GM21576 (cell line): ENCODE measurements around the gene PHF10.
"Not testable (repeated sequence)": the region's sequence is repeated elsewhere in the genome, so short reads cannot be mapped to it uniquely, and the experiment has no call there.

ENCODE experiments used
- ATAC-seq: cut with Tn5 transposase; IDR thresholded peaks from one replicate; pipeline ENCODE4 v1.9.1; 2021; ENCODE audit warnings: mild to moderate bottlenecking, moderate library complexity; ENCODE audit not compliant: unreplicated experiment

The PHF10 gene

DNA sequence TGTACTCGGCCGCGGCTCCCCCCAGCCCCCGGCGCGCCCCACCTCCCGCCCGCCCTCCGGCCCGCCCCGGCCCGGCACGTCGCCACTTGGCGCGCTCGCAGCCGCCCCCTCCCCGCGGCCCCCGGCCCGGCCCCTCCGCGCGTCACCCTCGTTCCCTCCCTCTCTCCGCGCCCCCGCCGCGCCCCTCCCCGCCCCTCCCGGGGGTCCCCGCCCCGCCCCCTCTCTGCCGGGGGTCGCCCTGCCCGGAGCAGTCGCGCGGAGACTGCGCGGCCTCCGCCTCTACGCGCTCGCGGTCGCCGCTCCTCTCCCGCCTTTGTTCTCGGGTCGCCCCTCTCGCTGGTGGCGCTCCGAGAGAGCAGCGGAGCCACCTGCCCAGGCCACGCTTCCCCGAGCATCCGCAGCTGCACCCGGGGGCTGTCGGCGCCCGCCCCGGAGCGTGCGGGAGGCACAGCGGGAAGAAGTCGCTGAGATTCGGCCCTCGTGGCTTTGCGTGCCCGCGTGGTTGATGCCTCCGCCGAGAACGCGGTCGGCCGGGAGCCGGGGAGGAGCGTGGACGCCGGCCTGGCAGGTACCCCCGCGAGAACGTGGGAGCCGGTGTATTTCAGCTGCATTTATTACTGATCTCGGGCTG lies at the start of gene PHF10:
TSS of gene PHF10 (minus strand) at position 7 of the 631 bp plus-strand sequence. CDS start 569 bp downstream, outside the sequence.
- peak; percentile 37 for ATAC-seq

DNA sequence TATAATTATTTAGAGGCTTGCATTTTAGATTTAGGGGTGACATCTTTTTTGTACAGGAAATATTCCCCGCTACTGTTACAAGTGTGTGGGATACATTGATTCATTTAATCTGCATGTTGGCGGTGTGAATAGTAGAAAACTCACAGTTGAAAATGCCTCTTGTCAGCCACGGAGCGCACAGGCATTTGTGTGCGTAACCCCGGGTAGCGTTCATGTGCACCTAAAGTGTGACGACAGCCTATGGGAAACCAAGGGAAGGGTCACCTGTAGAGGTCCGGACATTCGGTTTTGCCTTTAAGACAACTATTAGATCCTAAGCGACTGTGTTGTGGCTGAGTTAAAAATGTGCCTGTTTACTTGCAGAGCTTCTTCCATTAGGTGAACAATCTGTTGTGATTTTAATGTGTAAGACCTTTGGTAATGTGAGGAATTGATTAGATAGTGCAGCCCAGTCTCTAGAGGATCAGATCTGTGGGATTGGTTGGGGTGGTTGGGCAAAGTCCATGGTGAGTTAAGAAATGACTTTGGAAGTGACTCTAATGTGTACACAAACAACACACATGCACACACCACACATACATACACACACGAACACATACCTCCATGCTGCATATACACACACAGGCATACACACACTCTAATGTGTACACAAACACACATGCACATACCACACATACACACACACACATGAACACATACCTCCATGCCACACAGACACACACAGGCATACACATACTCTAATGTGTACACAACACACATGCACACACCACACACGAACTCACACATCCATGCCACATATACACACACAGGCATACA lies 42.8 kb upstream of the PHF10 start:
- no peak for ATAC-seq

DNA sequence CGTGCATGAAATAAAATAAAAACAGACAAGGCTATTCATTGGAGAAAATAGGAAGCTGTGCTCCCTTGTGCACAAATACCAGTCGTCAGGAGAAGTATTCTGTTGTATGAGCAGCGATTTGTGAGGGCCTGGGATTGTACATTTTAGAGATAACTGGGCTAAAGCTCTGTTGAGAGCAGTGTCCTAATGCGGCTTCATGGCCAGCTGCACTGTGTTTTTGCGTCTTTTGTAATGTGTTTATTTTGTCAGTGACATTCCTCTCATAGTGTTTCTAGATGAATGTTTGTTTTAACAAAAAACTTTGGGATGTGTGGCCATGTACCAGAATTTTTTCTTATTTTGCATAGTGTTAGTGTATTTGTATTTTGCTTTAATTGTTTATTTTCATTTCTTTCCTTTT lies 41.9 kb upstream of the PHF10 start:
- no peak for ATAC-seq

DNA sequence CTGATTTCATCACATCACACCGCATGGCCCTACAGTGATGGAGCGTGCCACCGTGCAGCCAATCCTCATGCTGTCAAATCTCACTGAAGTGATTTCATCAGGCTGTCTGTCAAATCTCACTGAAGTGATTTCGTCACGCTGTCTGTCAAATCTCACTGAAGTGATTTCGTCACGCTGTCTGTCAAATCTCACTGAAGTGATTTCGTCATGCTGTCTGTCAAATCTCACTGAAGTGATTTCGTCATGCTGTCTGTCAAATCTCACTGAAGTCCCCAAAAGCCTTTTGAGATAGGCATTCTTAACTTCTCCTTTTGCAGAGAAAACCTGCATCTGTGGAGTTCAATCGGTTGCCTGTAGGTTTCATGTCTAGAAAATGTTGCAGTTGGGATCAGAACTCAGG lies 41.5 kb upstream of the PHF10 start:
- ATAC-seq = not testable (repeated sequence)

DNA sequence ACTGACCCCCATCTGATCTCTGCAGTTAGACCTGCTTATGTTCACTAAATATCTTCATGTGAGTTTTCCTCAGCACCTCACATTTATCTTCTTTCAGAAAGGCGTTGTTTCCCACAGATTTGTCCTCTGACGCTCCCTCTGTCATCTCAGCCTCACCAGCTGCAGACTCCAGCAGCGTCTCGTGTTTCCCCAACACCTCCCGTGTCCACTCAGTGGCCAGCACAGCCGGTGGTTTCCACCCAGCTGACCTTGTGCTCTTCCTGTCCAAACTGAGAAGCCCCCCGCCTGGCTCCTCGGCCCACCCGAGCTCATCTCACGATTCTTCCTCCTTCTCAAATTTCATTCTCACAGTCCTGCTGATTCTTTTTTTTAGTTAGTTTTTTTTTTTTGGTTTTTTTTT lies 39.6 kb upstream of the PHF10 start:
- no peak for ATAC-seq

DNA sequence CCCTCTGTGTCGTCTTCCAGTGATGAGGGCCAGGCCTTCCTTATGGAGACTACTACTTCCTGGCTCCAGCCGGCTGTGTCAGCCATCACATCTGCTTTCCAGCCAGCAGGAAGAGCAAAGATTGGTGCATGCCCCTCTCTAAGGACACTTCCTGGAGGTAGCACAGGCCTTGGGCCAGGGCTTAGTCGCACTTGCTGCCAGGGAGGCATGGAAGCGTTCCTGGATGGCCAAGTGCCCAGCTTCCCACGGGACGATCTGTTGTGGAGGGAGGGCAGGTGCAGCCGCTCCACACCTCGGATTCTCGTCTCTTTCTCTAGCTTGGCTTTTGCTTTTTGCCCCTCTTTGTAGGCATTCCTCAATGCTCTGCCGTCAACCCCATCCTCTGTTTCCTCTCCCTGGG lies 39.0 kb upstream of the PHF10 start:
- ATAC-seq = no peak

DNA sequence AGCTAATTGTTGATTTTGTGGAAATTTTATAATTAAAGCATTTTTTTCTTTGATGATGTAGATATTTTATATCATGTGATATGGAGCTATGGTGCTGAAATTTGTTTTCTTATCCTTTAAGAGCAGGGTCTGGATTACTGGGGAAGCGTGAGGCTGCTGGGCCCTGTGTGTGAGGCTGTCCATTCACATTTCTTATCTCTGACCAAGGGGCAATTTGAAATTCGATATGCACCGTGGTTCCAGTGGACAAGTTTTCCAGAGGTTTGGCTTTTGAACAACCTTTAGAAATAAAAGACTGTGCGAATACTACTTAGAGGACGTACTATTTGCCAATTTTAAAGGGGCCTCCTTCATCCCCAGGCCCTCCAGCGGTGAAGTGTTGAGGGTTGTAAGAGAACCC lies 30.9 kb upstream of the PHF10 start:
- ATAC-seq = no peak

DNA sequence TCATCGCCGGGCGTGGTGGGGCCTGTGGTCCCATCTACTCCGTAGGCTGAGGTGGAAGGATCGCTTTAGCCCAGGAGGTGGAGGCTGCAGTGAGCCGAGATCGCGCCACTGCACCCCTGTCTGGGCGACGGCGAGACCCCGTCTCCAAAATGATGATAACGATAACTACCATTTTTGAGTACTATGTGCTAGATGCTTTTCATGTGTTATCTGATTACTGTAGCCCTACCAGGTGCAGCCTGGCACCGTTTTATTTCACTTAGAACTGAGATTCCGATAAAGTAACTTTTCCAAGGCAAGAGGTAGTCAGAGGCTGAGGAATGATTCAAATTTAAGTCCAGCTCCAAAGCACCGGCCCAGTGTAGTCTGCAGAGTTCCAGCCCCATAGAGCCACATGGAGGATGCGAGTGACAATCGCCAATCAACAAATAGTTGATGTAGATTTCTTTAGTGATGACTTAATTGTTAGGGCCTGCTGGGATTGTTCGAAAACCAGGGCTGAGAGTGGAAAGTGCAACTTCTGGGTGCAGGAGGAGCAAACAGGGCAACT lies 27.8 kb upstream of the PHF10 start:
- ATAC-seq = no peak

DNA sequence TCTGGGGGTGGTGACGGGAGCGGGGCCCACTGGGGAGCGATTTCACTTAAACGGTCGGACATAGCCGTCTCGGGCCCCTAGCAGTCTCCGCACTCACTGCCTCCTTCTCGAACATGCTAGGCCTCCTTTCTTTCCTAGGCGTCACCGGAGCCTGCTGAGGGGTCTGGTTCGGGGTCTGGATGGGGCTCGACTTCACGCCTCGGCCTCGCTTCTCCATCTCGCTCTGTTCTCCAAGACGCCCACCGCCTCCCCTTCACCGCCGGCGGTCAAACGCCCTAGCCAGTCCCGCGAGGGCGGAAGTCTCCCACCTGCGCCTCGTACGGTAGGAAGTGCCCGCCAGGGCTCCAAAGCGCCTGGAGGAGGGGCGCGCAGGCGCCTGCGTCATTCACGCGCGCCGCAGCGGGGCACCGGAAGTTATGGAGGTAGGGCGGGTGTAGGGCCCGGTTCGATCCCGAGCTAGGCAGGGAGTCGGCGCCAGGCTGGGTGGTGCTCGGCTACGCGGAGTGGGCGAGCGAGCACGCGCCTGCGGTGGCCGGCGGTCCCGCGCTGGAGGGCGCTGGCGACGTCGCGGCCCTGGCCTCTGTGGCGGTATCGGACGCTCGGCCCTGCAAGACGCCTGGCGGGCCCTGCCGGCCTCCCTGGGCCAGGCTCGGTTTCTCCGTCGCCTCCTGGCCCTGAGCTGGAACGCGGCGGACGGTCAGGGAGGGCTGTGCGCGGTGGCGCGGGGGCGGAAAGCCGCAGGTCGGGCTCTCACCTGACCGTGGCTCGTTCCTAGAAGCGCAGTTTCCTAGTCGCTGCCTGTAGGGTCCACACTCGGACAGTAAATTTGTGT lies 27.2 kb upstream of the PHF10 start, which contains the start of the genes DYNLT2 and ERMARD:
TSS of gene DYNLT2 (minus strand) at position 331 of the 832 bp plus-strand sequence. CDS start at position 217, 114 bp downstream.
TSS of gene ERMARD (plus strand) at position 381 of the 832 bp plus-strand sequence. CDS start at position 417, 36 bp downstream.
- ATAC-seq = peak; percentile 94

DNA sequence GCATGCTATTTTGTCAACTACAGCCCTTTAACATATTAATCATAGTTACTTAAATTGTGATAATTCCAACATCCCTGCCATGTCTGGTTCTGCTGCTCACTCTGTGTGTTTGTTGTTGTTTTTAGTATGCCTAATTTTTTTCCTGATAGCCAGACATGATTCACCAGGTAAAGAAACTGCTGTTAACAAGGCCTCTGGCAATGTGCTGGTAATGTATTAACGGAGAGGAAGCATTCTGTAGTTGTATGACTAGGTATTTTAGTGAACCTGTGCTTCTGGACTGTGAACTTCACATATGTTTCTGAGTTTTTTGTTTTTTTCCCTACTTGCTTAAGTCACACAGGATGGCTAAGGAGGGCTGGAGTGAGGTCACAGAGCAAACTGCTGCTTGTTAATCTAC lies 22.3 kb upstream of the PHF10 start:
- ATAC-seq = no peak

DNA sequence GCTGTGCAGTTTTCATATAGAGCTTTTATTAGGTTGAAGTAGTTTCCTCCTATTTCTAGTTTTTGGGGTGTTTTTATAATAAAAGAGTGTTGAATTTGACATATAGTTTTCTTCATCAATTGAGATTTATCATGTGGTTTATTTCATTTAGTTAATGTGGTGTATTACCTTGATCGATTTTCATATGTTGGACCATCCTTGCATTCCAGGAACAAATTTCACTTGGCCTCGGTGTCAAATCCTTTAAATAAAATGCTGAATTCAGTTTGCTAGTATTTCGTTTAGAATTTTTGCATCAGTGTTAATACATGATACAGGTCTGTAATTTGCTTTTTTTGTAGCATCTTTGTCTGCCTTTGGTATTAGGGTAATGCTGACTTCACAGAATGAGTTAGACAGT lies 21.1 kb upstream of the PHF10 start:
- no peak for ATAC-seq

DNA sequence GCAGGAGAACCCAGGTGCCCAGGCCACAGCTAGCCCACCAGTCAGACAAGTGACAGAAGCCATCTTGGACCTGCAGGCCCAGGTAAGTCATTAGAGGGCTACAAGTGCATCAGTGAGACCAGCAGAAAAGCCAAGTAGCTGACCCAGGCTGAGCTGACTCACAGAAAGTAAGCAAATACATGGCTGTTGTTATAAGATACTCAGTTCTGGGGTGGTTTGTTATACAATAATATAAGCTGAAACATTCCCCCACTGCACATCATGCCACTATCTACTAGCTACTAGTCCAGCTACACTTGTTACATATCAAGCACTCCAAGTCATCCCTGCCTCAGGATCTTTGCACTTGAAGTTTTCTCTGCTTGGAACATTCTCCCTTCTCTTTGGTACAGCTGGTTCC lies 17.0 kb upstream of the PHF10 start:
- no peak for ATAC-seq

DNA sequence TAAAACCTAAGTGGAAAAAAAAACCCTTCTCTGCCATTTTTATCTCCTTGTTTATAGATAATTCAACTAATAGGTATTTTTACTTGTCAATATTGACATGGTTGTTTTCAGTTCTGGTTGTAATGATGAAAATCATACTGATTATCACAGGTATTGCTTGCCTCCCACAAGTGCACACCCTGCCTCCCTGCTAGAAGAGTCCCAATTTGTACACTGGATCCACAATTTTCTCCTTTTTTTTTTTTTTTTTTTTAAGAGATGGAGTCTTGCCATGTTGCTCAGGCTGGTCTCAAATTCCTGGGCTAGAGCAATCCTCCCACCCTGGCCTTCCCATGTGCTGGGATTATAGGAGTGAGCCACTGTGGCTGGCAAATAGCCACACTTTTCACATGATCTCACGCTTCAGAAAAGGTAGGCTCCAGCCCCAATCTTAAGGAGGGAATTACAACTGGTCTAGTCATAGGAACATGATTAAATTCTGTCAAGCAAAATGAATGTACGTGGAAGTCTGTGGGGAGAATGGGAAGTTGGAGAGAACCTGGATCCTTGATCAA lies 14.8 kb upstream of the PHF10 start:
- no peak for ATAC-seq

DNA sequence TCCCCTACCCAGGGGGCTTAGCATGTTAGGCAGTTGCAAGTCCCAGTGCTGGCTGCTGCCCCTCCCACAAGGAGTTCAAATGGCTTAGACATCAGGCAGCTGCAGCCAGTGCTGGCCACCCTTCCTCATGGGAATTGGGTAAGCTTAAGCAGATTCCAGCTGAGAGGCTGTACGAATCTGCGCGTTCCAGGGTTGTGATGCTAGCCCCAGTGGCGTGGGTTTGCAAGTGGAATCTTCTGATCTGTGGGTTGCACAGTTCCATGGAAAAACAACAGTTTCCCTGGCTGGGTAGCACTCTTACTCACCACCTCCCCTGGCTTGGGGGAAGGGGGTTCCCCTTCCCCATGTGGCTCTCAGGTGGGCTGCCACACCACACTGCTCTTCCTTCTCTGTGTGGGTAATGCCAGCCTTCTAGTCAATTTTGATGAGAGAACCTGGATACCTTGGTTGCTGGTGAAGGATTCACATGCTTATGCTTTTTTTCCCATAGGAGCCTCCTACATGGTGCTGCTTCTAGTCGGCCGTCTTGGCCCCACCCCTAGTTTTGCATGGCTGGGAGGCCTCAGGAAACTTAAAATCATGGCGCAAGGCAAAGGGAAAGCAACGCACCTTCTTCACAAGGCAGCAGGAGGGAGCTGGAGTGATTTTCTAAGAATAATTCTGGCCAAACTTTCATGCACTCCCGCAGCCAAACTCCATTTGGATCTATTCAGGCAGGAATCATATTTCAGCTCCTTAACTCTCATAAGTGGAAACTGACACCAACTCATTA lies 14.1 kb upstream of the PHF10 start:
- no peak for ATAC-seq

DNA sequence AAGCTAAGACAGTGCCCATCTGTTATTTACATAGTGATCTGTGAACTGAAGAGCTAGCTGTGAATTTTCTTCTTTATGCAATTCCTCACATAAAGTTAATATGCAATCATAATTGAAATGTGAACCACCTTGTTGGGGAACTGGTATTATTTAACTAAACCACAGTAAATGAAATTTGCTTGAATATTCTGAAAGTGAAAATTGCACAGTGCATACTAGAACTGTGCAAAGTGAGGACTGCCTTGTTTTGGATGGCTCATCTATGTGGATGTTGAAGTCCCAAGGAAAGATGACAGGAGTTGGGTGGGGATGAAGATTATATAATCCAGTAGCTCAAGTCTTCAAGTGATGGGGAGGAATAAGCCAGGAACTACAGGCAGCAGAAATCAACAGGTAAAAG lies 5.7 kb upstream of the PHF10 start:
- ATAC-seq = no peak

DNA sequence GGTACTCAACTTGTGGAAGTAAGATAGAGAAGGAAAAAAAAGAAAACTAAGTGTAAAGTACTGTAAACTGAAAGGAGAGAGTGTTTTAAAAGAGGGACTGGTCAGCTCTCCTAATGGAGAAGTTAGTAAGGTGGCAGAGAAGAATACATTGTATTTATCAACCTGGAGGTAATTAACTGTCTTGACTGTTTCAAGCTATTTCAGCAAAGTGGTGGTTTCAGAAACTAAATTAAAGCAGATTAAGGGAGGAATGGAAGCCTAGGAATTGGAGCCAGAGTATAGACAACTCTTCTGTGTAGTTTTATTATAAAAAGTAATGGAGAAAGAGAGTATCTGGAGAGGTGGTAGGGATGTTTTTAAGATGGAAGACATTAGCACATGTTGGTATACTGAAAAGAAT lies 2.7 kb upstream of the PHF10 start:
- ATAC-seq = no peak

DNA sequence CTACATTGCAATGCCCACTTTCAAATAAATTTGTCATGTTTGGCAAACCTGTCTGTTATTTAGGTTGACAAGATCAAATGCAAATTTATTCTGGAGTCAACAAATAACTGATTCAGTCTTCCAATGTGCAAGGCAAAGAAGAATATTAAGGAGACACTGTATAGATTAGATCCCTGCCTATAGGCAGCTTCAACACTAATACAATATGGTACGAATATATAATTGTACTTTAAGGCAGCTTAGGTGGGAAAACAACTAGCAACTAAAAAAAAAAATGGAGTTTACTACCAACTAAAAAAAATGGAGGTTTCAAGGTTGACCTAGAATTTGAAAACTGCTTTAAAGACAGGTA lies 1.7 kb upstream of the PHF10 start:
- ATAC-seq = no peak

DNA sequence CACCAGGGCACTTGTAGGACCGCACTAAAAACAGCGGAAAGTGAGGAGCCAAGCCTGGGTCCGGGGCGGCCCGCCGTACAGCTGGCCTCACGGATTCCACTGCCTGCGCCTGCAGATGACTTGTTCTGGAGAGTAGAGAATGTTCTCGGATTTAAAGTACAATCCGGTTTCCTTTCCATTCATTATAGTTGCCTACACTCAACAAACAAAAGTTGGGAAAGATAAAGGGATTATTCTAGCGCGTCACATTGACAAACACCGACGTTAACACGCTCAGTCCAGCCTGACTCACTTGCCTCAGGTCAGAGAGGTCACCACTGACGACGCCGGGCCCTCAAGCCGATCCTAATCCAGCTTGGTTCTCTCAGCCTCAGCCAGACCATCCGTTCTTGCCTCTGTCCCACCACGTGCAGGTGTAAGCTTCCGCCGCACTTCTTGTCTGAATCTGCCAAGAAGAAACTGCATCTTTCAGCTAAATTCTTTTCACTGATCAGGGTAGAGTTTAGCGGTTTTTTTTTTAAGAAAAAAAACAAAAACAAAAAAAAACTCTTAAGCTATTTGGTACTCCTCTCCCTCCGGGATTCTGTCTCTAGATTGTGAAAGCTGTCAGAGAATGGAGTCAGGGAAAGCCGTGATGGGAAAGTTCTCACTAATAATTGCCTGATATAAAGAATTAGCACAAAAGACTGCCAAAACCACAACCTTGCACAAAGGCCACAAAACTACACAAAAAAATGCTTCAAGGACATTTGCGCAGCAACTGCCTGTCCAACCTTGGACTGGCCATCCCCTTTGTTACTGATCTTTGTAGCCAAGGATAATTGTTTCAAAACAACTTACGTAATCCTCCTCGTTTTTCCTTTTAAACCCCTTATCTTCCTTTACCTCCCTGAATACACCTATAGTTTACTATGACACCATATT lies 1.1 kb upstream of the PHF10 start:
- ATAC-seq = no peak

DNA sequence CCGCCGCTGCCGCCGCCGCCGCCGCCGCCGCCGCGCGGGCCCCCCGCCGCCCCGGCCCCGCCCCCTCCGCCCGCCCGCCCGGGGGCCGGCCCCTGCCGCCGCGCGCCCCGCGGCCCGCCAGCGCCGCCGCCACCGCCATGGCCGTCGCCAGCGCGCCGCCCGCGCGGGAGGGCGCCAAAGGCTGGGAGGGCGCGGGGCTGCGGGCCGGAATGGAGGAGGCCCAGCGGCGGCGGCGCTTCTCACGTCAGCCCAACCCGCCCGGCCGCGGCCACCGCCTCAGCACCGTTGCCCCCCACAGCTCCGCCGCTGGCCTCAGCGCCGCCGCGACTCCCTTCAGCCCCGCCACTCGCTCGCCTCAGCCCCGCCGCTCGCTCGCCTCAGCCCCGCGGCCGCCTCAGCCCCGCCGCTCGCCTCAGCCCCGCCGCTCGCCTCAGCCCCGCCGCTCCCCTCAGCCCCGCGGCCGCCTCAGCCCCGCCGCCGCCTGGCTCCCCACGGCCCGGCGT lies 258 bp downstream of the PHF10 start:
- ATAC-seq = peak; percentile 38
